ENCODE data around the gene RASA3. TPM values are rescaled to one million over a fixed set of nuclear protein-coding genes. Genes with fewer than 3 reads are reported as not detected.

RASA3 gene
- total RNA-seq, 1 donor from 2014 or later: 11.2 TPM

GRCh38 chr13:113951246-113951999 is 181.0 kb downstream of the RASA3 start:
- DNase-seq (peak; percentile 92), ATAC-seq (ENCODE audit: poor library complexity) (peak; percentile 97)
- intact Hi-C loops (cut with DNase I): loop anchor here (1.0 kb wide), 1 partner anchor 275 kb away; no protein-coding TSS in a partner anchor

GRCh38 chr13:113950451-113951245 is 181.8 kb downstream of the RASA3 start:
- peak; percentile 36 for DNase-seq
- ATAC-seq (ENCODE audit: poor library complexity): peak; percentile 5
- intact Hi-C loops (cut with DNase I): loop anchor here (1.0 kb wide), 1 partner anchor 276 kb away; no protein-coding TSS in a partner anchor

GRCh38 chr13:113949546-113949945 is 182.9 kb downstream of the RASA3 start:
- DNase-seq (peak; percentile 13), ATAC-seq (ENCODE audit: poor library complexity) (no peak)
- intact Hi-C loops (cut with DNase I): loop anchor here (5.0 kb wide), 1 partner anchor 132 kb away; no protein-coding TSS in a partner anchor

GRCh38 chr13:113948034-113948742 is 184.2 kb downstream of the RASA3 start:
- intact Hi-C loops (cut with DNase I): loop anchor here (5.0 kb wide), 1 partner anchor 131 kb away; no protein-coding TSS in a partner anchor
- DNase-seq (peak; percentile 32), ATAC-seq (ENCODE audit: poor library complexity) (no peak)

- ATAC-seq (ENCODE audit: poor library complexity): peak; percentile 61
- intact Hi-C loops (cut with DNase I): loop anchor here (5.0 kb wide), 1 partner anchor 130 kb away; no protein-coding TSS in a partner anchor
- peak; percentile 71 for DNase-seq
Measured at GRCh38 chr13:113947311-113948033, 185.0 kb downstream of the RASA3 start.

- intact Hi-C loops (cut with DNase I): loop anchor here (5.0 kb wide), 1 partner anchor 129 kb away; no protein-coding TSS in a partner anchor
- DNase-seq (peak; percentile 37), ATAC-seq (ENCODE audit: poor library complexity) (no peak)
Measured at GRCh38 chr13:113946409-113947181, 185.8 kb downstream of the RASA3 start.

GRCh38 chr13:113945857-113946408 is 186.5 kb downstream of the RASA3 start:
- intact Hi-C loops (cut with DNase I): loop anchor here (5.0 kb wide), 1 partner anchor 129 kb away; no protein-coding TSS in a partner anchor
- no peak for ATAC-seq (ENCODE audit: poor library complexity)
- no peak for DNase-seq

- intact Hi-C loops (cut with DNase I): no loop called here
Measured at GRCh38 chr13:113943821-113944565, 188.4 kb downstream of the RASA3 start.

GRCh38 chr13:113942591-113943103 is 189.8 kb downstream of the RASA3 start:
- DNase-seq (peak; percentile 33), ATAC-seq (ENCODE audit: poor library complexity) (no peak)
- intact Hi-C loops (cut with DNase I): no loop called here

More at GRCh38 chr13:113943821-113944565, 188.4 kb downstream of the RASA3 start:
- DNase-seq (no peak), ATAC-seq (ENCODE audit: poor library complexity) (no peak)

- DNase-seq (no peak), ATAC-seq (ENCODE audit: poor library complexity) (no peak)
- intact Hi-C loops (cut with DNase I): no loop called here
Measured at GRCh38 chr13:113941571-113942191, 190.7 kb downstream of the RASA3 start.

- ATAC-seq (ENCODE audit: poor library complexity): no peak
- intact Hi-C loops (cut with DNase I): no loop called here
- peak; percentile 27 for DNase-seq
Measured at GRCh38 chr13:113939944-113940297, 192.5 kb downstream of the RASA3 start.

- intact Hi-C loops (cut with DNase I): no loop called here
- ATAC-seq (ENCODE audit: poor library complexity) (no peak), DNase-seq (peak; percentile 34)
Measured at GRCh38 chr13:113939129-113939943, 193.1 kb downstream of the RASA3 start.

- ATAC-seq (ENCODE audit: poor library complexity): peak; percentile 16
- peak; percentile 27 for DNase-seq
- intact Hi-C loops (cut with DNase I): no loop called here
Measured at GRCh38 chr13:113938716-113939115, 193.7 kb downstream of the RASA3 start.

- intact Hi-C loops (cut with DNase I): no loop called here
- ATAC-seq (ENCODE audit: poor library complexity) (no peak), DNase-seq (peak; percentile 33)
Measured at GRCh38 chr13:113938246-113938645, 194.2 kb downstream of the RASA3 start.

- DNase-seq (peak; percentile 39), ATAC-seq (ENCODE audit: poor library complexity) (no peak)
- intact Hi-C loops (cut with DNase I): no loop called here
Measured at GRCh38 chr13:113937527-113938180, 194.8 kb downstream of the RASA3 start.
